HL-60 (cell line): ENCODE data around the gene IDH3A.

Source experiments
- CTCF ChIP-seq: IDR thresholded peaks from one replicate; pipeline ENCODE4 v1.5.1; 2011; ENCODE audit warnings: low read length, control low read depth, inconsistent platforms; ENCODE audit not compliant: insufficient read depth
- TF ChIP-seq, protein P1 (sequence below): IDR thresholded peaks from 2 replicates; pipeline ENCODE4 v1.6.1; 2012; ENCODE audit warnings: low read depth; ENCODE audit not compliant: insufficient replicate concordance

DNA sequence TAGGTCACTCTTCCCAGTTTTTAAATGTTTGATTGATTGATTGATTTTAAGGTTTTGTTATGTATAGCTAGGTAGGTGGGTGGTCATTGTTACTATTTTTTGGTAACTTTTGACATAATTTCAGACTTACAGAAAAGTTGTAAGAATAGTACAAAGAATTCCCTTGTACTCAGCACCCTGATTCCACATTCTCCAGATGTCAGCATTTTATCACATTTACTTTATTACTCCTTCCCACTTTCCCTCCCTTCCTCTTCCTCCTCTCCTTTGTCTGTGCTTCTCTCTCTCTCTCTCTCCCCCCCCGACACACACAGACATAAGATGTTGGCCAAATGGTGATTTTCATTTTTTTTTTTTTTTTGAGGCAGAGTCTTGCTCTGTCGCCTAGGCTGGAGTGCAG, 14.8 kb downstream of the IDH3A start:
- no peak for TF ChIP-seq CTCF
- TF ChIP-seq, protein P1, sequence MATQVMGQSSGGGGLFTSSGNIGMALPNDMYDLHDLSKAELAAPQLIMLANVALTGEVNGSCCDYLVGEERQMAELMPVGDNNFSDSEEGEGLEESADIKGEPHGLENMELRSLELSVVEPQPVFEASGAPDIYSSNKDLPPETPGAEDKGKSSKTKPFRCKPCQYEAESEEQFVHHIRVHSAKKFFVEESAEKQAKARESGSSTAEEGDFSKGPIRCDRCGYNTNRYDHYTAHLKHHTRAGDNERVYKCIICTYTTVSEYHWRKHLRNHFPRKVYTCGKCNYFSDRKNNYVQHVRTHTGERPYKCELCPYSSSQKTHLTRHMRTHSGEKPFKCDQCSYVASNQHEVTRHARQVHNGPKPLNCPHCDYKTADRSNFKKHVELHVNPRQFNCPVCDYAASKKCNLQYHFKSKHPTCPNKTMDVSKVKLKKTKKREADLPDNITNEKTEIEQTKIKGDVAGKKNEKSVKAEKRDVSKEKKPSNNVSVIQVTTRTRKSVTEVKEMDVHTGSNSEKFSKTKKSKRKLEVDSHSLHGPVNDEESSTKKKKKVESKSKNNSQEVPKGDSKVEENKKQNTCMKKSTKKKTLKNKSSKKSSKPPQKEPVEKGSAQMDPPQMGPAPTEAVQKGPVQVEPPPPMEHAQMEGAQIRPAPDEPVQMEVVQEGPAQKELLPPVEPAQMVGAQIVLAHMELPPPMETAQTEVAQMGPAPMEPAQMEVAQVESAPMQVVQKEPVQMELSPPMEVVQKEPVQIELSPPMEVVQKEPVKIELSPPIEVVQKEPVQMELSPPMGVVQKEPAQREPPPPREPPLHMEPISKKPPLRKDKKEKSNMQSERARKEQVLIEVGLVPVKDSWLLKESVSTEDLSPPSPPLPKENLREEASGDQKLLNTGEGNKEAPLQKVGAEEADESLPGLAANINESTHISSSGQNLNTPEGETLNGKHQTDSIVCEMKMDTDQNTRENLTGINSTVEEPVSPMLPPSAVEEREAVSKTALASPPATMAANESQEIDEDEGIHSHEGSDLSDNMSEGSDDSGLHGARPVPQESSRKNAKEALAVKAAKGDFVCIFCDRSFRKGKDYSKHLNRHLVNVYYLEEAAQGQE = no peak
